ENCODE measurements around the gene S100A8.

Gene S100A8

DNA sequence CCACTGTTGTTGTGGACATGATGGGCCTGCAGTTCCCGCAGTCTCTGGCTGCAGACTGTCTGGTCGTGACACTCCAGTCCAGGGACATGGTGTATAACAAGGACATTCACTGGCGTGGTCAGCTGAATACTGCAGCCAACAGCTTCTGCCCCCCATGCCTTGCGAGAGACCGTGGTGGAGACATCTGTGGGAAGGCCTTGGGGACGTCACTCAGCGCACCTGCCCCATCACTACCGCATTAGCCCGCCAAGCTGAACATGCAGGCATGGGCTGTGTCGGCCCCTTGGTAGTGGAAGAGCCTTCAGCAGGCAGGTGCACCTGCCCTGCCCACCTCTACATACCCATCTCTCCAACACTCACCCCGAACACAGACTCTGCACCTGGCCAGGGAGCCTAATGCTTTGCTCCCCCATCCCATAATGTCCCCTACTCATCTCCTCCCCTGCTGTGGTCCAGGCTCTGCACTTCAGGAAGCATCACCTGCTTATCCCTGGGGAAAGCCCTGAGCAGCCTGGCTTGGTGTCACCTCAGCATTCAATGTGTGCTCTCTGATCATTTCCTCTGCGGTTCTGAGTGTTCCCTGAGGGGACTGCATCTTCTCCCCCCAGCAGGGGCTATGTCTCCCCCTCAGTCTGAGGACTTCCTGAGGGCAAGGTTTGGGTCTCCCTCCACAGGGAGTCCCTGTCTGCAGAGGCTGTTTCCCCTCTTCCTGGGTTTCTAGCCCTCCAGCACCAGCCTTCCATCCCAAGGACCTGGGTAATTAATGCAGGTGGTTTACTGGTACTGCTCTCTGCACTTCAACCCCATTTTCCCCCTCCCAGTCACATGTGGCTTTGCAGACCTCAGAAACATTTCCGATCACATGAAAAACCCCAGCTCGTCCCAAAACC lies 45.4 kb downstream of the S100A8 start:
- peak; percentile 53 for DNase-seq

DNA sequence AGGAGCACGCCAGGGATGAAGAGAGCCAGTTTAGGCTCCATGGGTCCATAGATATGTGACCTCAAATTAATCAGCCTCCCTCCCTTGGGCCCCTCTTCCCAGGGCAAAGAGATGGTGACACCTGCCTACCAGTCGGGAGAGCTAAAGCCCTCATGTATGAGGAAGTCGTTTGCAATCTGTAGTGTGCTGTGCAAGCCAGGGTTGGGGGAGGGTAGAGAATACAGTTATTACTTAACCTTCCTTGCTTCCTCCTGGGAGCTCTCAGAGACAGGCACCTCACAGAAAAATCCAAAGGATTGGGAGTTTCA lies 46.2 kb downstream of the S100A8 start:
- no peak for DNase-seq

DNA sequence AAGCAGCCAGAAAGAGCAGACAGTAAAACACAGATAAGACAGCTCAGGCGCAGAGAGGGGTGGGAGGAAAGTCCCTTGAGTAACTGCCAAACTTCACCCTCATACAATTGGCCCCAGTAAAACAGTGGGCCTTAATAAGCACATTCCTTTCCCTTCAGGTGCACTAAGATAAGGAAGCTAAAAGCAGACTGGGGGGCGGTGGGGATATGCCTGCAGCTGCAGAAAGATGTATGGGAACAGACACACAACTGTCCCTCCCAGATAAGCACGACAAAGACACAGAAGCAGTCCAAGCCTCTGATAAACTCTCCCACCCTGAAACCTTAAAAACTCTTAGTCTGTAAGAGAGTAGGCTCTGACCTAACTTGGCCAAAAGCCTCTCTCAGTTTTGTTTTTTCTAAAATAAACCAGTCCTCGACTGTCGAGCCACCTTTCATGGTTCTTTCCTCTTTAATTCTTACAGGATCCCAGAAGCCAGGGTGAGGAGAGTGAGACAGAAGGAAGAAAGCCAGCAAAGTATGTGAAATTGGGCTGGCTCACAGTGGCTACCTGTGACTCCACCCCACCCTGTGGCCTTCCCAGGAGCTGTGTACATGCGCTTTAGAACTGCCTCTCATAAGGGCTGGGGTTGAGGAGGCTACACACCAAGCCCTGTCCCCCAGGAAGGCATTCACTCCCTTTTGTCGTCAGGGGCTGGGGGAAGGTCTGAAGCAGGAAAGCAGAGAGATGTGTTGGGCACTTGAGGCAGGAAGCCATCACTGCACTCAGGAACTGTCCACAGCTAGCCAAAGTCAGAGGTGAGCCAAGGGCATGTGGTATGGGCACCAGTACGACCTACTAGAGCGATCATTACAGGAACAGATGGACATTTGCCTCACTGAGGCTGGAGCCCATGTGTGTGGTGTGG lies 46.8 kb downstream of the S100A8 start:
- DNase-seq: no peak

DNA sequence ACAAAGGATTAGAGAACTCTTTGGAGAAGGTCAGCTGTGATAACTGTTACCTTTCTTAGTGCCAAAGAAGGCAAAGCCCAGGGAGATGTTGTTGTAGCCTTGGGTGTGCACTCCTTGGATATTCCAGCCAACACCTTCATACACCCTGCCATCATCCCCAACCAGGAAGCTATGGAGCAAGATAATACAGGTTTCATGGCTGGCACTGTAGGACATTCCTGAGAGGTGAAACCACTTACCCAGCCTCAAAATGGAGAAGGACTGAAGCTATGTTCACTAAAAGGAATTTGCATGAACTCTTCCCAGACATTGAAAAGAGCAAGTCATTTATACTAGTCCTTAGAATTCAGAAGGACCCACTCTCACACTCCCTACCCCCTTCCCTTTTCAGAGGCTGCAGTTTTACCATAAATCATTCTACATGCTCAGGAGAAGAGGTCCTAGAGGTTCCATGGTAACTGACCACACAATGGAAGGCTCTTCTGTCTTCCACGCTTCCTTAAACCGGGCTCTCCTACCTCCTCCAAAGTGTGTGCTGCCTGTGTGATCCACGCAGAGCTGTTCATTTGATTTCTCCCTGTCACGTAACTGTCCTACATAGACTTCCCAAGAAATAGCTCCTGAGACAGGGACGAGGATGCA lies 47.7 kb downstream of the S100A8 start:
- peak; percentile 25 for DNase-seq

DNA sequence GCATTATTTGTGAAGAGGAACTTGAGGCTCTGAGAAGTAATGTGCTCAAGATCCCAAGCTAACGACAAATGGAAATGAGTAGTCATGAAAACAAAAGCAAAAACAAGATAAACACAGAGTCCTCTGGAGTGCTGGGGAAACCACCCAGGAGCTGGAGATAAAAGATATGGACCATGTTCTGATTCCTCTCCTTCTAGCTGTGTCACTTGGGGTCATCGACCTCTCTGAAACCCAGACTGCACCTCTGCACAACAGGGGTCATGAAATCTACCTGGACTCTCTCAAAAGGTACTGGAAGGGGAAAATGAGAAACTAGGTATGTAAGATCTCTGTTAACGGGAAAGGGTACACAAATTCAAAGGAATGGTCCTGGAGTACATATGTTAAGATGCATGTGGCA lies 48.7 kb downstream of the S100A8 start:
- no peak for DNase-seq

DNA sequence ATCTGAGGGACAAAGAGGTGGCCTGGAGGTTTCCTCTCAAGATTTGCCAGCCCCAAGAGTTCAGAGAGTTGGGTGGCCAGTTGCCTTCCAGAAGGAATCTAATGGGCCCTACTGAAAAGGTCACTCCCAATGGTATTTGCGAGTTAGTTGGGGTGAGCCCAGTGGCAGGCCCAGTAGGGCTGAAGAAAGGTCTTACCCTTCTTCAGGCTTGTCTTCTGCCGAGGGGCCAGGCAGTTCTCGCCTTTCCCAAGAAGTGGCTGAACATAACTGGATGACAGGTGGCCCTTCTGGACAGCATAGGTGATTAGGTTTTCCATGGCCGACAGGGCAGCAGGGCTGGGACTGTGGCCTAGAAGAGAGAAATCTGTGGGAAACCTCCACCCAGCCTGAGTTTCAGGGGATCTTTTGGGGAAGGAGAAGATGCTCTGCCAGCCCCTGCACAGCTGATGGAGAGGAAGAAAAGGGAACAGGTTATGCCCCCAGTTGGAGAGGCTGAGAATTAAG lies 49.4 kb downstream of the S100A8 start:
- no peak for DNase-seq

DNA sequence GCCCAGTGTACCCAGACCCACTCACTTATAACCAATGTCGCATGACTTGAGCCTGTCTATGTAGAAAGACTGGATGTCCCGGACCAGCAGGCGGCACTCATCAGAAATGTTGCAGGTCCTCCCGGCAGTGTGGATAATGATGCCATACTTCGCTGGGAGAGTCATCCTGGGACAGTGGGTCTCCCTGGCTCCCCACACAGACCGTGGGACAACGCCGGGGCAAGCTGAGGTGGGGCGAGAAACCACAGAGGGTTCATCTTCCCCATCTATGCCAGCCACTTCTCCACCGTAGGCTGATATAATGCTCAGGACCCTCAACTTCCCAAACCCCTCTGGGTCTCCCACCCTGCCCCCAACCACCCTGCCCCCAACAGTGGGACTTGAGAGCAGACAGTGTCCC lies 50.5 kb downstream of the S100A8 start:
- no peak for DNase-seq

All from DMS79 treated with DMSO at 0.1 percent for 48 hours (cell line).